ENCODE measurements around the gene CCDC80.
"Not testable (repeated sequence)": the region's sequence is repeated elsewhere in the genome, so short reads cannot be mapped to it uniquely, and the experiment has no call there.

CCDC80 gene

DNA sequence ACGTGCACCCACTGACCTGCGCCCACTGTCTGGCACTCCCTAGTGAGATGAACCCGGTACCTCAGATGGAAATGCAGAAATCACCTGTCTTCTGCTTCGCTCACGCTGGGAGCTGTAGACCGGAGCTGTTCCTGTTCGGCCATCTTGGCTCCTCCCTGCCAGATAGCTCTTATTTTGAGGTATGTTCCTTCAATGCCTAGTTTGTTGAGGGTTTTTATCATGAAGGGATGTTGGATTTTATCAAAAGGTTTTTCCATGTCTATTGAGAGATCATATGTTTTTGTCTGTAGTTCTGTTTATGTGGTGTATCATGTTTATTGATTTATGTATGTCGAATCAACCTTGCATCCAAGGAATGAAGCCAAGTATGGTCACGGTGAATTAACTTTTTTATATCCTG lies 24.1 kb upstream of the CCDC80 start:
- DNase-seq (ENCODE audit: low spot score), result not testable (repeated sequence)

DNA sequence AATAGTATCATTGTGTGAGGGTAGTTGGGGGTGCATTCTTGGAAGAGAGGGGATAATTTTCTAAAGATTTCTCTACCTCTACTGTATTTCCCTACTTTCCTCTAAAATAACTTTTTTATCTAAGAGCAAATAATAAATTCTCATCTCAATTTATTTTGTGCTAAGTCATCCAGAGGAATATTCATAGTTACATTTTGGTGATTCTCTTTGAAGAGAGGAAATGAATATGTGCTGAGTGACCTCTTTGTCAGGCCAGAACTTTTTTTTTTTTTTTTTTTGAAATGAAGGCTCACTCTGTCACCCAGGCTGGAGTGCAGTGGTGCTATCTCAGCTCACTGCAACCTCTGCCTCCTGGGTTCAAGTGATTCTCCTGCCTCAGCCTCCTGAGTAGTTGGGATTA lies 15.1 kb upstream of the CCDC80 start:
- DNase-seq (ENCODE audit: low spot score), result peak; percentile 59

DNA sequence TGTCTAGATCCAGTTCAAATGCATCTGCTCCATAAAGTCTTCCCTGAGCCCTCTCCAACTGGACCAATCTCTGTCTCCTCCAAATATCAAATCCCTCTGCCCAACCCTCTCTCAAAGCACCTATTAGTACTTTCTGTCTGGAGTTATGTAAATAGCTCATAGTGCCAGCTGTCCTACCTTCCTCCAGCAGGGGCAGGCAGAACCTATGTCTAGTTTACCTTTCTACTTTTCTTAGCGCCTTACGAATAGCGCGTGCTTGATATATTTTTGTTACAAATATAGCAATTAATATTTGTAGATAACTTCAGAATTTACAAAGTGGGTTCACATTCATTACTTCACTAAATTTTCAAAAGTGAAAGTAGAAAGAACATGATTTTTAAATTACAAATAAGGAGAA lies 14.0 kb upstream of the CCDC80 start:
- DNase-seq (ENCODE audit: low spot score), result no peak

GRCh38 chr3:112654492-112654891 lies 13.5 kb upstream of the CCDC80 start:
- peak; percentile 25 for DNase-seq (ENCODE audit: low spot score)

GRCh38 chr3:112653881-112654300 lies 12.9 kb upstream of the CCDC80 start:
- no peak for DNase-seq (ENCODE audit: low spot score)

GRCh38 chr3:112653209-112653871 lies 12.4 kb upstream of the CCDC80 start:
- DNase-seq (ENCODE audit: low spot score), result no peak

DNA sequence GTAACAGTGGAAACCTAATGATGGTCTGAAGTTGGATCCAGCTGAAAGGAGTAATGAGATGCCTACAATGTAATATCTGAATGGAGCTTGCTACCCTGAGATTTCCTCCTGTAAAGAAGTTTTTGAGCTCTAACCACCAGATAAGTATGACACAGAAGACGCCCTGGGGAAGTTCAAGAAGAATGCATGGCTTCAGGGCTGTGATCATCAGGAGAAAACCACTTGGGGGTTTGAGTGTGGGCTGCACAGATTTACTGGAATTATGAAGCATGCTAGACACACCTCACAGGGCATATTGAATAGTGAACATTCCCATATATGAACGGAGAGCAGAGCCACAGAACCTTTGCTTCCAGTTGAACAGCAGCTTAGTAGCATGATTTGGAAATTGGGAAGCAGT lies 10.6 kb upstream of the CCDC80 start:
- no peak for DNase-seq (ENCODE audit: low spot score)

- no peak for DNase-seq (ENCODE audit: low spot score)
Observed at GRCh38 chr3:112651071-112651470, 10.1 kb upstream of the CCDC80 start.

- DNase-seq (ENCODE audit: low spot score), result peak; percentile 53
Observed at GRCh38 chr3:112650482-112650881, 9.5 kb upstream of the CCDC80 start.

- DNase-seq (ENCODE audit: low spot score), result no peak
Observed at GRCh38 chr3:112649478-112649735, 8.5 kb upstream of the CCDC80 start.

- DNase-seq (ENCODE audit: low spot score), result no peak
Observed at GRCh38 chr3:112647122-112647521, 6.2 kb upstream of the CCDC80 start.

GRCh38 chr3:112646623-112647022 lies 5.7 kb upstream of the CCDC80 start:
- no peak for DNase-seq (ENCODE audit: low spot score)

- DNase-seq (ENCODE audit: low spot score), result no peak
Observed at GRCh38 chr3:112644453-112644852, 3.5 kb upstream of the CCDC80 start.

DNA sequence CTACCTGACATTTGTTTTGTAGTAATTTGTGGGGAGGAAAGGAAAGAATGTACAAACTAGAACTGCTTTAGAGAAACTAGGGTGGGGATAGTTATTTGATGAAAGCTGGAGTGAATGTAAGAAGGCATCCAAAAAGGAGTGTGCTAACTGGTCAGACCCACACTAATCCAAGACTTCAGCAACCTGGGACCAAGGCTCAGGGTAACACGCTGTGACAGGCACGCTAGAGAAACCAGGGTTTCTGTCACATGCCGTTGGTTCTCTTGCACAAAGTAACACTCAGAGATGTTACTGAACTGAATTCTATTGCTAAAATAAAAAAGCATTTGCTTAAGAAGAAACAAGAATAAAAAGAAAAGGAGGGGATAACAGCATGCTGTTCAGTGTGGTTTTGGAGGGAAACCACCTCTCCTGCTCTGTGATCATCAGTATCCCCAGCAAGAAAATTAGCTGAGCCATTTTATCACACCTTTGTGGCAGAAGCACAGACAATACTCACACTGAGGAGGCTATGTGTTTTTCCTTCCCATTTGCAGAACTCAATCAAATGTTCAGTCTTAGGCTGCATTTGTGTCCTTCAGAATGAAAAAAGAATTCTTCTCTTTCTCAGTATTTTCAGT lies 2.8 kb upstream of the CCDC80 start:
- DNase-seq (ENCODE audit: low spot score), result no peak

DNA sequence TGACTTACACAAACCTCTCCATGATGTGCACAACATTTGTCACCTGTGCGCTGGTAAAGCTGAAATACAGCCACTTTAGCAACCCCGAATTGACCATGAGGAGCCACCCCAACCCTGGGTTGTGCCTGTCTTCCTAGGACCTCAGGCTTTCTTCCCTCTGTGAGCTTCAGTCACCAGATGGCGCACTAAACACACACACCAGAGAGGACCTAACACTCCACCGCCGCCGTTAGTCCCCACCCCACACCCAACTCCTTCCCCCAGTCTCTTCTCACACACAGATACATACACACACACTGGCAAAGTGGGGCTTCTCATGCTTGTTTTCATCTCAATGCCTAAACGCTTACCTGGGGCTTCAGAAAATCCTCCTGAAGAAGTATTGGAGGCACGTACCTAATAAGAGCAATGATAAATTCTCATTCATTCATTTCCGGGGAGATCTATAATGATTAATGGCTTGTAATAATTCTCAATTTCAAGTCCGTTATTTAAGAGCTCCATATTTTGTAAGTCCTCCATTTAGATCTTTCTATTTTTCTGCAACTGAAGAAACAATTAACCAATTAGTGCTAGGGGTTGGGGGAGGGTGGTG lies 2.1 kb upstream of the CCDC80 start:
- DNase-seq (ENCODE audit: low spot score), result peak; percentile 81

- DNase-seq (ENCODE audit: low spot score), result no peak
Observed at GRCh38 chr3:112640276-112640929, 540 bp downstream of the CCDC80 start.

DNA sequence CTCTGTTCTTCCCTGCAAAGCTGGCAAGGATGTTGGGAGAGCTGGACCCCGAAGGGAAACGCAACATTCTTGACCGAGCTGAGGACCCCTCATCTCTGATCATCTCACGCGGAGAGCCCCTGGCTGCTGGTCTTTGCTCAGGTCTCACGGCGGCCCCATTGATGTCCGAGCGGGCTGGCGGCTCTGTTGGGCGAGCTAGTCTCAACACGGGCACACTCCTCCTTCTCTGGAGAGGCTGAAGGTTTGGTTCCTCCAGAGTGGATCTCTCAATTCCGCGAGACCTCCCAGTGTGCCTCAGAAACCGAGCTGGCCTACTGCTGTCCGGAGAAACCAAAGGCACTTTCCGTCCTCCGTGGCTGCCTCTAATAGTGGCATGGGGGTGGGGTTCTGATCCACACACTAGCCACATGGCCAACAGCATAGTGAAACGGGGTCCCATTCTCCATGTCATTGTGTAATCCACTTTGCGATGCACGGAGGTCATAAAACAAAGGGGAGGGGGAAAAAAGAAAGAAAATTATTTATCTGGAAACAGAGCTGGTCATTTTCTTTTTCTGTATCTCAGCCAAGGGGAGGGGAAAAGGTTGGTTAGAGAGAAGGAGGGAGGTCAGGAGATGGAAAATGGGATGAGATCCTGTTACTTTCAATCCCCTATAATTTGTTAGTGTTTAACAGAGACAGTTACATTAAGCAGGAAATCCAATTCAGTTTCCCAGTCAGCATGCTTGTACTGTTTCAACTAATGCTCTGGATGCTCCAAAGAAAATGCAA lies 1.3 kb downstream of the CCDC80 start:
- no peak for DNase-seq (ENCODE audit: low spot score)

DNA sequence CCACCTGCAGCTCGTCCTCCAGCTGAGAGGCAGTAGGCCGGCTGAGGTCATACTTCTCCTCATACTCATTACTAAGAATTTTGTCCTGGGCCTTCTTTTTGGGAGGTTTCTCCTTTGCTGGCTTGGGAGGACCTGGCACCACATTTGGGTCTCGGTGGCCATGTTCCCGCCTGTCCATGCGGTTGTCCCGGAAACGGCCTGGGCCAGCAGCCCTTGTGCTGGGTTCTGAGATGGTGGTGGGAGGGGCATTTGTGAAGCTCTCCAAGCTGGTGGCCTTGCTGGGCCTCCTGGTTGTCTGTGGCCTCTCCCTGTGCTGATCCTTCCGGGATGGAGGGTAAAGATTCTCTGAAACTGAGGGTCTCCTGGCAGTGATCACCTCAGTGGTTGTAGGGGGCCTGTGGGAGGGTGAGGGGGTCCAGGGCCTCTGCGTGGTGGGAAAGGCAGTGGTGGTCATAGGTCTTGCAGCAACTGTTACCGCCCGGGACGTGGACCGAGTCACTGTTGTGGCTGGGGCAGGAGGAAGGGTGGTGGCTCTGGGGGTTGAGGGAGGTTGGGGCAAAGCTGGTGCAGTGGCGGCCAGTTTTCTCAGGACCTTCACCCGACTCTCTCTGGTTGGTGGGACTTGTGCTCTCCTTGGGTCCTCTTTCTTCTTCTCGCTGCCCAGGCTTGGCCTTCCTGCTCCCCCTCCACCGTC lies 2.5 kb downstream of the CCDC80 start:
- no peak for DNase-seq (ENCODE audit: low spot score)

- no peak for DNase-seq (ENCODE audit: low spot score)
Observed at GRCh38 chr3:112637700-112638099, 3.2 kb downstream of the CCDC80 start.

- no peak for DNase-seq (ENCODE audit: low spot score)
Observed at GRCh38 chr3:112635674-112636073, 5.3 kb downstream of the CCDC80 start.

GRCh38 chr3:112634786-112635541 lies 6.0 kb downstream of the CCDC80 start:
- DNase-seq (ENCODE audit: low spot score), result no peak
